H1 (cell line): Measurements from ENCODE around the gene PPP1R12C. TPM values are rescaled to one million over a fixed set of nuclear protein-coding genes. Genes with fewer than 3 reads are reported as not detected.

ENCODE experiments used
- CTCF ChIA-PET: fragments of 300-600 bp; sonication (Branson Sonifier 250); formaldehyde crosslinking; loops from one replicate; lab custom pipeline; 2021; ENCODE audit not compliant: partially characterized antibody; lab: Charles Lee
- POLR2A ChIA-PET: fragments of 300-600 bp; sonication (Branson Sonifier 250); formaldehyde crosslinking; loops from one replicate; lab custom pipeline; 2021; ENCODE audit warnings: inconsistent platforms; ENCODE audit not compliant: partially characterized antibody; lab: Charles Lee
- DNase-seq, 2 experiments: peaks; one replicate each; pipeline versions ENCODE4 v3.0.0 to v3.0.0-alpha.2; 2010 to 2022; ENCODE audit warnings: low spot score in 2 of 2, low read depth in 1 of 2, mixed read lengths in 1 of 2
- FAIRE-seq: peaks from 2 replicates; lab custom pipeline; 2011; peaks lifted over from hg19 to GRCh38; lab: Jason Lieb, UNC
- H2AFZ ChIP-seq: 2 replicates; pipeline ENCODE4 v1.8.1; 2012; ENCODE audit warnings: low read length, inconsistent platforms
- H2AK5ac ChIP-seq: 2 replicates; pipeline ENCODE4 v1.6.1; 2013; ENCODE audit warnings: low read depth, low read length
- H2BK120ac ChIP-seq: replicated peaks from 2 replicates; pipeline ENCODE3; 2013; ENCODE audit warnings: low read depth, low read length, inconsistent platforms
- H2BK12ac ChIP-seq: 2 replicates; pipeline ENCODE4 v1.6.1; 2013; ENCODE audit warnings: low read depth, low read length
- H2BK15ac ChIP-seq: 2 replicates; pipeline ENCODE4 v1.6.1; 2013; ENCODE audit warnings: low read length
- H2BK20ac ChIP-seq: 2 replicates; pipeline ENCODE4 v1.6.1; 2013; ENCODE audit warnings: low read length
- H2BK5ac ChIP-seq: 2 replicates; pipeline ENCODE4 v1.6.1; 2013; ENCODE audit warnings: low read depth, low read length
- H3K14ac ChIP-seq: 2 replicates; pipeline ENCODE4 v1.6.1; 2013; ENCODE audit warnings: inconsistent platforms; ENCODE audit not compliant: insufficient read length
- H3K18ac ChIP-seq: 2 replicates; pipeline ENCODE4 v1.6.1; 2013; ENCODE audit warnings: low read length; ENCODE audit errors: extremely low read depth
- H3K23ac ChIP-seq: 2 replicates; pipeline ENCODE4 v1.6.1; 2013; ENCODE audit warnings: inconsistent platforms; ENCODE audit not compliant: insufficient read length
- H3K23me2 ChIP-seq: 2 replicates; pipeline ENCODE4 v1.6.1; 2013; ENCODE audit warnings: low read depth, low read length
- H3K27ac ChIP-seq: 2 replicates; pipeline ENCODE4 v1.6.1; 2011; ENCODE audit warnings: low read depth, low read length, inconsistent platforms
- H3K27me3 ChIP-seq, 4 experiments: replicated peaks in 1 of 4; 1 replicate in 1 of 4; 2 replicates in 3 of 4; pipeline versions ENCODE4 v1.6.1 to v1.8.1; 2011 to 2013; ENCODE audit warnings: low read length in 3 of 4, mild to moderate bottlenecking in 3 of 4, inconsistent platforms in 2 of 4, mixed read lengths in 2 of 4, moderate library complexity in 1 of 4; ENCODE audit not compliant: control insufficient read depth in 3 of 4, insufficient read depth in 3 of 4; ENCODE audit errors: extremely low read depth in 1 of 4
- H3K36me3 ChIP-seq, 4 experiments: 2 replicates each; pipeline versions ENCODE4 v1.6.1 to v1.8.1; 2011 to 2013; ENCODE audit warnings: mild to moderate bottlenecking in 4 of 4, low read length in 3 of 4, moderate library complexity in 2 of 4, control low read depth in 1 of 4, inconsistent platforms in 1 of 4; ENCODE audit not compliant: insufficient read depth in 4 of 4, control insufficient read depth in 2 of 4
- H3K4ac ChIP-seq: replicated peaks from 2 replicates; pipeline ENCODE3; 2013; ENCODE audit warnings: low read length, low read depth, mixed read lengths, inconsistent platforms; ENCODE audit not compliant: insufficient read length
- H3K4me1 ChIP-seq, 4 experiments: replicated peaks in 1 of 4; 1 replicate in 1 of 4; 2 replicates in 3 of 4; pipeline versions ENCODE4 v1.6.1 to v1.8.1; 2011 to 2013; ENCODE audit warnings: low read length in 3 of 4, inconsistent platforms in 2 of 4, mixed read lengths in 1 of 4; ENCODE audit not compliant: insufficient read depth in 4 of 4, control insufficient read depth in 3 of 4
- H3K4me2 ChIP-seq, 2 experiments: 2 replicates each; pipeline versions ENCODE4 v1.6.1 to v1.8.1; 2011 to 2013; ENCODE audit warnings: low read depth in 2 of 2, low read length in 2 of 2, control low read depth in 1 of 2, inconsistent platforms in 1 of 2, mild to moderate bottlenecking in 1 of 2; ENCODE audit not compliant: insufficient read depth in 1 of 2
- H3K4me3 ChIP-seq, 4 experiments: fragments of 200-600, 300-600 bp in 1 of 4; sonication (generic), shearing (Covaris generic), sonication (Bioruptor Twin) in 1 of 4; 2 replicates each; pipeline versions ENCODE4 v1.5.1 to v1.8.1; 2011 to 2016; ENCODE audit warnings: low read length in 4 of 4, low read depth in 3 of 4, control low read depth in 2 of 4, inconsistent platforms in 2 of 4, mild to moderate bottlenecking in 2 of 4, mixed read lengths in 1 of 4, moderate library complexity in 1 of 4; ENCODE audit not compliant: insufficient read depth in 2 of 4; ENCODE audit errors: extremely low read depth in 1 of 4
- H3K56ac ChIP-seq: replicated peaks from 2 replicates; pipeline ENCODE3; 2013; ENCODE audit warnings: low read depth, mild to moderate bottlenecking, mixed read lengths, low read length, inconsistent platforms; ENCODE audit not compliant: insufficient read length
- H3K79me1 ChIP-seq: 2 replicates; pipeline ENCODE4 v1.6.1; 2013; ENCODE audit warnings: low read depth, low read length, control low read depth
- H3K79me2 ChIP-seq, 2 experiments: 2 replicates each; pipeline versions ENCODE4 v1.6.1 to v1.8.1; 2012 to 2013; ENCODE audit warnings: low read length in 2 of 2, mild to moderate bottlenecking in 2 of 2, inconsistent platforms in 1 of 2; ENCODE audit not compliant: insufficient read depth in 2 of 2, control insufficient read depth in 1 of 2
- H3K9ac ChIP-seq, 4 experiments: replicated peaks in 1 of 4; 1 replicate in 1 of 4; 2 replicates in 3 of 4; pipeline versions ENCODE4 v1.6.1 to v1.8.1; 2011 to 2013; ENCODE audit warnings: low read depth in 3 of 4, low read length in 3 of 4, control low read depth in 2 of 4, mild to moderate bottlenecking in 2 of 4, moderate library complexity in 2 of 4, inconsistent platforms in 1 of 4; ENCODE audit errors: extremely low read depth in 1 of 4
- H3K9me3 ChIP-seq, 2 experiments: 2 replicates each; pipeline versions ENCODE4 v1.6.1 to v1.8.1; 2012 to 2013; ENCODE audit warnings: mild to moderate bottlenecking in 2 of 2, moderate library complexity in 2 of 2, control low read depth in 1 of 2, inconsistent platforms in 1 of 2, low read depth in 1 of 2, low read length in 1 of 2, mixed read lengths in 1 of 2; ENCODE audit not compliant: insufficient read depth in 2 of 2
- H4K20me1 ChIP-seq, 2 experiments: replicated peaks in 1 of 2; 2 replicates each; pipeline versions ENCODE3 to v1.8.1; 2011 to 2013; ENCODE audit warnings: inconsistent platforms in 2 of 2, low read length in 2 of 2, mild to moderate bottlenecking in 1 of 2; ENCODE audit not compliant: insufficient read depth in 2 of 2, control insufficient read depth in 1 of 2
- H4K5ac ChIP-seq: 2 replicates; pipeline ENCODE4 v1.6.1; 2013; ENCODE audit warnings: low read length, low read depth, mixed read lengths, inconsistent platforms; ENCODE audit not compliant: insufficient read length
- H4K8ac ChIP-seq: 2 replicates; pipeline ENCODE4 v1.8.0; 2013; ENCODE audit warnings: mild to moderate bottlenecking, moderate library complexity, low read length, inconsistent platforms; ENCODE audit not compliant: insufficient read depth; ENCODE audit errors: extremely low read depth
- H4K91ac ChIP-seq: replicated peaks from 2 replicates; pipeline ENCODE3; 2013; ENCODE audit warnings: low read length, mixed read lengths, inconsistent platforms; ENCODE audit not compliant: insufficient read length
- MAX ChIP-seq: IDR thresholded peaks from 2 replicates; pipeline ENCODE4 v1.6.1; 2012; ENCODE audit warnings: inconsistent platforms
- SAP30 ChIP-seq: fragments of 300-600 bp; sonication (generic); IDR thresholded peaks from 2 replicates; pipeline ENCODE4 v1.7.1; 2012; ENCODE audit warnings: low read length, moderate library complexity, mild to moderate bottlenecking, inconsistent platforms; ENCODE audit not compliant: insufficient read depth, insufficient replicate concordance
- SIRT6 ChIP-seq: IDR thresholded peaks from one replicate; pipeline ENCODE4 v1.7.1; 2012; ENCODE audit warnings: low read length, inconsistent platforms
- TCF12 ChIP-seq: IDR thresholded peaks from 2 replicates; pipeline ENCODE4 v1.6.1; 2011; ENCODE audit warnings: low read depth, mild to moderate bottlenecking, low read length
- WGBS, 2 experiments: shearing (Covaris generic) in 1 of 2; methylation state at CpG; one replicate each; pipeline versions ENCODE4 v1.1.6 to v1.1.7; 2013 to 2015; ENCODE audit warnings: low lambda C conversion rate in 2 of 2, mixed read lengths in 2 of 2, inconsistent platforms in 1 of 2, low coverage in 1 of 2, missing lambda C conversion rate in 1 of 2; ENCODE audit not compliant: insufficient replicate concordance in 2 of 2, insufficient coverage in 1 of 2, insufficient read length in 1 of 2; ENCODE audit errors: extremely low coverage in 1 of 2, missing lambda C conversion rate in 1 of 2; 5-methylcytosine and 5-hydroxymethylcytosine counted together
- polyA plus RNA-seq, 7 experiments: library from polyadenylated mRNA; depleted of rRNA in 3 of 7; stranded (reverse) in 5 of 7; unstranded in 2 of 7; fragments of >200 nt in 5 of 7; fragments of 200-250 nt in 2 of 7; gene quantifications; 1 replicate in 5 of 7; 2 replicates in 1 of 7; 4 replicates in 1 of 7; pipeline versions ENCODE4 v1.2.1 to v1.2.3, GENCODE V29; 2011 to 2013; ENCODE audit warnings: missing spikeins in 2 of 7, mixed read lengths in 2 of 7
- total RNA-seq: library from RNA; stranded (reverse); fragmentation: NEBNext Ultra II Directional; extraction: Animal tissue kit (Norgen Biotek cat#: 25700); gene quantifications from 2 replicates; pipeline ENCODE4 v1.2.1, GENCODE V29; 2021

PPP1R12C gene
- total and polyA plus RNA-seq, 2 of the 8 experiments (the other 6 are each of a cell fraction or from before 2014, with no cell fraction given): 31.7 to 71.5 TPM

DNA sequence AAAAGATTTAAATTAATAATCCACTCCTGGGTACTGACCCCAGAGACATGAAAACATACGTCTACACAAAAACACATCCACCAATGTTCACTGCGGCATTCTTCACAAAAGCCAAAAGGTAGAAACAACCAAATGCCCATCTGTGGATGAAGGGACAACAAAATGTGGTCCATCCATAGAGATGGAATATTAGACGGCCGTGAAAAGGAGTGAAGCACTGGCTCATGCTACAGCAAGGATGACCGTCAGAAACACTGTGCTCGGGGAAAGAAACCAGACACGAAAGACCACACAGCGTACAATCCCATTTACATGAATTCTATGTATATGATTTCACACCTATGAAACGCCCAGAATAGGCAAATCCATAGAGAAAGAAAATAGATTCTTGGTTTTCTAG, 60.6 kb downstream of the PPP1R12C start:
- POLR2A ChIA-PET: interaction anchor here (0.7 to 3.1 kb wide), 6 partner anchors 9 to 136 kb away, joined by 3 to 7 read pairs (median 4); no protein-coding TSS in a partner anchor
- no peak for FAIRE-seq
- TF ChIP-seq TCF12 (no peak), MAX (no peak), SAP30 (no peak), SIRT6 (no peak)

More for the DNA sequence above, 60.6 kb downstream of the PPP1R12C start:
- Histone ChIP-seq H3K27me3 (no peaks in the 10 kb centered on the region), H3K36me3 (peaks cover 6 to 46% (median 18%) of the 10 kb centered on the region in 4 experiments; a peak in 6 of 8 replicates), H2BK5ac (no peak overlapping the region), H4K20me1 (peaks cover 1 to 9% of the 10 kb centered on the region in 2 experiments), H4K91ac (no peak overlapping the region), H3K4me2 (no peak overlapping the region), H2BK20ac (no peak overlapping the region), H4K5ac (no peak overlapping the region), H3K4me1 (no peaks in the 10 kb centered on the region), H3K27ac (no peak overlapping the region), H4K8ac (no peak overlapping the region), H2BK120ac (no peak overlapping the region), H3K23ac (no peak overlapping the region), H3K4me3 (no peak overlapping the region), H3K79me2 (0 out of 4 replicates have a peak, but pooled peaks cover 0 to under 1% of the 10 kb centered on the region in 2 experiments), H3K14ac (no peak overlapping the region), H3K79me1 (peaks cover 4% of the 10 kb centered on the region), H3K56ac (no peak overlapping the region), H2AFZ (no peak overlapping the region), H3K4ac (no peak overlapping the region), H3K9ac (no peak overlapping the region), H3K9me3 (no peaks in the 10 kb centered on the region; a peak in 1 of 4 replicates), H2AK5ac (no peak overlapping the region), H2BK15ac (no peak overlapping the region), H3K23me2 (no peaks in the 10 kb centered on the region), H2BK12ac (no peak overlapping the region), H3K18ac (no peak overlapping the region)
- no peak for DNase-seq
- WGBS, 2 experiments: 91% methylated on average over 9 of the region's 9 CpGs; no CpG with 5 or more reads in 1 of the 2 experiments
- CTCF ChIA-PET: interaction anchor here (3.1 kb wide), 1 partner anchor 12 kb away, joined by 9 read pairs; no protein-coding TSS in a partner anchor
